Measurements from ENCODE around the gene TELO2.

Gene TELO2

DNA sequence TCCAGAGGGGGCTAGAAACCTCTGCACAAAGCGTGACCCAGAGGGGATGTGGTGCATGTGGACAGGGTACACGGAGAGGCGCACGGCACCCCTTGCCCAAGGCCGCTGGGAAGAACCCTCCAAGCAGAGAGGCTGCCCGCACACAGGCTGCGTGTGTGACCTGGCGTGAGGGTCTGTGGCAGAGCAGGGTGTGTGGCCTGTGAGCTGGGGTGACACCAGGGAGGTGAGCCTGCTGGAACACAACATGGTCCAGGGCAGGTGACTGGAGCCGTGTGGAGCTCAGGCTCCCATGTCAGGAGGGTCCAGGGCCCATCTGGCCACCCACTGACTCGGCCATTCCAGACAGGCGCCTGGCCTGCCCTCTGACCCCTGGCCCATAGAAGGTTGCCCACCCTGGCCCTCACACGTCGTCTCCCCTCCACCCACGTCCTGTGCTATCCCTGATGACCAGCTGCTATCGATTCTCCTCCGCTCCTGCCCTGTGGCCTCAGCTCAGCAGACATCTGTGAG is 25.5 kb downstream of the TELO2 start:
- DNase-seq, result no peak

DNA sequence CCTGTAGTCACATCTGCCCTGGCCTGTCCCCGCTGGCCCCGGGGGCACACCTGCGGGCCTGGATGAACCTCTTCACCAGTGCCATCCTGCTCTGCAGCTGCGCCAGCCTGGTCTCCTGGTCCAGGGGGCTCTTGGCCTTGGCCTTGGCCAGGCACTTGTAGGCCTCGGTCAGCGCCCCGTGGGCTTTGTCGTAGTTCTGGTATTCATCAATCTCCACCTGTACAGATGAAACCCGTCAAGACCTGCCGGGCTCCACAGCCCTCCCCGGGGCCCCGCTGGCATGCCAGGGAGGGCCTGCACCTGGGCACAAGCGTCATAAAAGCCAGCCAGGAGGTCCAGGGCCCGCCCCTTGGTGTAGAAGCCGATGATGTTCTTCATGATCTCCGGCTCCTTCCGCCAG is 26.7 kb downstream of the TELO2 start:
- no peak for DNase-seq

DNA sequence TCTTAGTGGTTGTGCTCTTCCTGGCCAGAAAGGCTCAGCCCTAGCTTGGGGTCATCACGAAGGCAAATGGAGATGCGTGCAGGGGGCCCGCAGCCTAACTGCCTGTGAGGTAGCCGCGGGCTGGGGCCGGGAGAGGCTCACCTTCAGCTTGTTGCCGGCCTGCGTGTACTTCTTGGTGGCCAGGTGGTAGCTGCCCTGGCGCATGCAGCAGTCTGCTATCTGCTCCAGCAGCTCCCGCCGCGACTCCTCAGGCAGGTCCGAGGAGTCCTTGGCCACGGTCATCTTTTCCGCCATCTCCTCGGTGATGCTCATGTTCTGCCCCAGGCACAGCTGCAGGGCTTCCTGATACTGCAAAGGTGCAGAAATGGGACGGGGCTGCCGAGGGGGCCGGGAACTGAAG is 27.3 kb downstream of the TELO2 start:
- no peak for DNase-seq

DNA sequence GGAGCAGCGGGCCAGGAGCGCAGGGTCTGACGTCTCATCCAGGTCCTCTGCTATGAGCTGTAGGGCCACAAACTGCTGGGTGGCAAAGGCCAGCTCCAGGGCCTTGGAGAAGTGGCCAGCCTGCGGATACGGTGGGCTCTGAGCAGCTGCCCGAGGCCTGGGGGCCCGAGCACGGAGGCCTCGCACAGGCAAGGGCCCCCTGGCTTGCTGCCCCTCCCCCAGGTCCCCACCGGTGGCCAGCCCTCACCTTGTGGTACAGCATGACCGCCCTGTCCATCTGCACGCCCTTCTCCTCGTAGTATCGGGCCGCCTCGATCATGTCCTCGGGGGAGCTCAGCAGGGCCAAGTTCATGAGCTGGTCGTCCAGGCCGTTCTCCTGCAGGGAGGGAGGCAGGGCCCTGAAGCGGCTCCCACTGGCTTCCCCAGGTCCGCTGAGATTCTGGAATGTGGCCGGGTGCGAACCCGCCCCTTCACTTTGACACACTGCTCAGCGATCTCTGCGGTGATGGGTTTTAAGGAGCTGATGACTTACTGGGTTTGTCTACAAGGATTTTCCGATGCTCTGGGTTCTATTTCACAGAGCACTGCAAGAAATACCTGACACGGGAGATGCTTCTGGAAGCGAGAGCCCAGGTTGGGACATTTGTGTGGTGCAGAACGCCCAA is 30.6 kb downstream of the TELO2 start:
- no peak for DNase-seq

DNA sequence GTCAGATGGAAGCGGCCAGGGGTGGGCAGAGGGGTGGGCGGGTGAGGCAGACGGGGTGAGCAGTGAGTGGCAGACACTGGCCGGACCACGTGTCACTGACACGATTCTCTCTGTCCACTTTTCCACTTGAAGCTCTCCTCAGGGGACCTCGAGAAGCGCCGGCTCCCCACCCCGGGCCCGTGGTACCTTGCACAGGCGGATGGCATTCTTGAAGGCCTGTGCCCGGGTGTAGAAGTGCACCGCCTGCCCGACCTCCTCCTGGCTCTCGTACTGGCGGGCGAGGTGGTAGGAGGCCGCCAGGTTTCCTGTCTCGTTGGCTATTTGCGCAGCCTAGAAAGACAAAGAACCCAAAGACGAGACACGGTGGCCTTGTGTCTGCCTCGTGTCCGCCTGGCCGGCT is 31.2 kb downstream of the TELO2 start:
- DNase-seq, result no peak

DNA sequence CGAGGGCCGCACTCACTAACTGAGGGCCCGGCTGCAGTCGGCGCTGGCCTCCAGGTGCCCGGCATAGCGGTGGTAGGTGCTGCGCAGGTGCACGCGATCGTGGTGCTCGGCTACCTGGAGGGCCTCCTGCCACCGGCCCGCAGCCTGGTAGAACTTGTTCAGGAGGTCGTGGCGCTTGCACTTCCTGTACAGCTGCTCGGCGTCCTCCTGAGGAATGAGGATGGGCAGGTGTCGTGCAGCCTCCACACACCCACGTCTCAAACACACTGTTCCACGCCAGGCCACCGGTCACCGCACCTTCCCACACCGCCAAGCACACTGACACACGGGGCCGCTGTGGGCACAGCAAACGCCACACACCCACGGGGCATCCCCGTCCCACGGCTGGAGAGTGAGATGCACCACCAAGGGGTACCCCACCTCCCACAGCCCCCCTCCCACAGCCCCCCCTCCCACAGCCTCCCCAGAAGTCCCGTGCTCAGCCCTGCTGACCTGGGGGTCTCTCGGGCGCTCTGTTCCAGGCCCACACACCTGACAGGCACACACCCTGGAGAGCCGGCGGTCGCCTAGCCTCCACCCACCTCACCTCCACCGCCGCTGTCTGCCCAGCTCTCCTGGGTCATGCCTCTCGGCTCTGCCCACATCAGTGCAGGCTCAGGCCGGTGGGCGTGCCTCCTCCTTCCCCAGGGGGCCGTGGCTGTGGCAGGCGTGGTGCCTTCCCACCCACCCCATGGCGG is 32.9 kb downstream of the TELO2 start:
- no peak for DNase-seq

DNA sequence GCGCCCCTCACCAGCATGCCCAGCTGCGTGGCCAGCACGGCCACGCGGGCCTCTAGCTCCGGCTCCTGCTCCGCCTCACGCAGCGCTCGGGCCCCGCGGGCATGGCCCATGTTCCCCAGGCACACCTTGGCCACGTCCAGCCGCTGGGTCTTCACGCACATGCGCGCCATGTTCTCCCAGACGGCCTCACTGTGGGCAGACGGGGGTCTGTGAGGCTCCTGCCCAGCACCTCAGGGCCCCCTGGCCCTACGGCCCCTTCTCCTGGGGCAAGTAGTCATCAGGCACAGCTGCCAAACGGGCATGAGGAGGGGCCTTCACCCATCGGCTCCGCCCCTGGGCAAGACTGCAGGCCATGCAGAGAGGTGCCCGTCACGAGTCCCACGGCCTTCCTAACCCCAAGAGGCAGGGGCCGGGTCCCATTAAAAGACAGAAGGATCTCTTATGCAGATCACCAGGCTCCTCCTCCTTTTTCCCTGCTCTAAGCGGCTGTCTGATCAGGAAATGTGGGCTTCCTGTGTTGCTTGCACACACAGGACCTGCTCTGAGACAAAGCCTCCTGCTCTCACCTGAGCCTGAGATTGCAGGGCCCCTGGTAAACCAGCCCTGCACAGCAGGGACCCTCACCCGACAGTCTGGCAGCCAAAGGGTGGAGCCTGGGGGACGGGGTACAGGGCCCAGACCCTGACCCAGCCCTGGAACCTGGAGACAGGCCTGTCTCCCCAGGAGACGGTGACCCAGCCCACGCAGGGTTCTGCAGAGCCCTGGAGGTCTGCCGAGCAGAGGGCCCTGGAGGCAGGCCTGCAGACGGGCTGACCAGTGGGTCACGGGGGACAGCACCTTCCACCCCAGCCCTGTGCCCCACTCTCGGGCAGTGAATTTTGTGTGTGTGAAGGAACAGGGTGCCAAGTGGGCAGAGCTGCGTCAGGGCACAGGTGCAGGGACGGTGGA is 33.7 kb downstream of the TELO2 start:
- no peak for DNase-seq

DNA sequence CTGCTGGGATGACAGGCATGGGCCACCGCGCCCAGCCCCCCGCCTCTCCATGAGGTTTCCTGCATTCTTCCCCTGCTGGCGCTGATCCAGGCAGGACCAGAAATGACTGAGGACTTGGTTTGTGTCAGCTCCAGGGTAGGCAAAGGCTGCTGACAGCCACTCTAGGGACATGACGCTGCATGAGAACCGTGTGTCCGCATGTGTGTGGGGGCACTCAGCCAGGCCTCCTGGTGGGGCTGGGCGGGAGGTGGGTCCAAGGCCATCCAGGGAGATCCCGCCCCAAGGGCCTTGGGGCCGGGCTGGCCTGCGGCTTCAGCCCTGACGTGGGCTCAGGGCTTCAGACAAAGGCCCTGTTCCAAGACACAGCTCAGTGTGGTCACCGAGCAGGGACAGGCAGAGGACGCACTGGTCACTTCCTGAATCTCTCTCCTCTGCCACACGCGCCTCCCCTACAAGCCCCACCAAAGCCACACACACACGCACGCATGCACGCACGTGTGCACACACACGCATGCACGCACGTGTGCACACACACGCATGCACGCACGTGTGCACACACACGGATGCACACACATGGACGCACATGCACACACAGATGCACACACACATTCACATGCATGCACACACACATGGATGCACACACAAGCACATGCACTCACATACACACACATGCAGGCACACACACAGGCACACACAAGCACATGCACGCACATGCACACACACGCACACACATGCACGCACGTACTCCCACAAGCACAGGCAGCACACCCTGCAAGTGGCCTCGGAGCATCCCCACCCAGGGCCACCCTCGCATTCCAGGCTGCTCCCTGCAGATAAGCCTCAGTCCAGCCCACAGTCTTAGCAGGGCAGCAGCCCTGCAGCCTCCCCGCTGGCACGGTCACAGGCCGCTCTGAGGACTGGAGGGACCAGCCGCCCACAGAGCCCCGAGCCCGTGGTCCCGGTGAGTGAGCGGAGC is 35.0 kb downstream of the TELO2 start:
- DNase-seq, result no peak

DNA sequence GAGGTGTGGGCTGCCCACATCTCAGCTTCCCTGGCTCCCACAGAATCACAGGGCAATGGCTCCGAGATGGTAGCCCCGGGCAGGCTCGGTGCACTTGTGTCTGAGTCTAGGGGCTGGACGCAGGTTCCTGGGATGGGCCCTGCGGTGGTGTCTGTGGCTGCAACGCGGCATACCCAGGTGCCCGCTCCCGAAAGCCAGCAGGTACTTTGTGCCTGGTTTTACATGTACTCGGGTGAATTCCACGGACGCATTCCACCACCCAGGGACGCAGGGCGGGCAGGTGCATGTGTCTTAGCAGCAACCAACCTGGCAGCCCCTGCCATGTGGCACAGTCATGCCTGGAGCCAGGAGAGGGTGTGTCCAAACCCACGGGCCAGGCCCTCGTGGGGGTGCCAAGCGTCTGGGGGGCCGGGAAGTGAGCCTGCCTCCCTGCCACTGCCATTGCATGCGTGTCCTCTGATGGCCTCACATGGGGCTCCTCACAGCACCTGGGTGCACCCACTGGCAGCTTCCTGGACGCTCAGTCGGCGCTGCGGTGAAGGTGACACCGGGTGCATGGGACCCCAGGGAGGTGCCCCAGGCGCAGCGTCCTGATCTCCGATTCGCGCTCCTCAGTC is 35.9 kb downstream of the TELO2 start:
- DNase-seq, result no peak

DNA sequence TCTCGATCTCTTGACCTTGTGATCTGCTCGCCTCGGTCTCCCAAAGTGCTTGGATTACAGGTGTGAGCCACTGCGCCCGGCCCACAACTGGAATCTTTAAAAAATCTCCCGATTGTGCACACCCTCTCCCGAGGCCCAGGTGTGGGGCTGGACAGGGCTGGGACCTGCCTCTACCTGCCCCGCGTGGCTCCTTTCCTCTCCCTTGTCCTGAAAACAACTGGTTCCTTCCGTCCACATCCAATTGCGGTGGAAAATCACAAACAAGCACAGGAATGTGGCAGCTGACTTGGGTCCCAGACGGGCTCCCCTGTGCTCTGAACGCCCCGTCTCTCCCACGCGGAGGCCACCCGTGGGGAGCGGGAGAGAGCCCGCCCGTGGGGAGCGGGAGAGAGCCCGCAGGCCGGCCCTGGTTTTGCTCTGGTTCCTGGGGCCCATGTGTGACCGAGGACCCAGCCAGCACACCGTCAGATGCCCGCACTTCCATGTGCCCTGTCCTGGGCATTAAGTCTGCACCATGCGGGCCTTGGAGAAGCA is 37.3 kb downstream of the TELO2 start:
- no peak for DNase-seq

DNA sequence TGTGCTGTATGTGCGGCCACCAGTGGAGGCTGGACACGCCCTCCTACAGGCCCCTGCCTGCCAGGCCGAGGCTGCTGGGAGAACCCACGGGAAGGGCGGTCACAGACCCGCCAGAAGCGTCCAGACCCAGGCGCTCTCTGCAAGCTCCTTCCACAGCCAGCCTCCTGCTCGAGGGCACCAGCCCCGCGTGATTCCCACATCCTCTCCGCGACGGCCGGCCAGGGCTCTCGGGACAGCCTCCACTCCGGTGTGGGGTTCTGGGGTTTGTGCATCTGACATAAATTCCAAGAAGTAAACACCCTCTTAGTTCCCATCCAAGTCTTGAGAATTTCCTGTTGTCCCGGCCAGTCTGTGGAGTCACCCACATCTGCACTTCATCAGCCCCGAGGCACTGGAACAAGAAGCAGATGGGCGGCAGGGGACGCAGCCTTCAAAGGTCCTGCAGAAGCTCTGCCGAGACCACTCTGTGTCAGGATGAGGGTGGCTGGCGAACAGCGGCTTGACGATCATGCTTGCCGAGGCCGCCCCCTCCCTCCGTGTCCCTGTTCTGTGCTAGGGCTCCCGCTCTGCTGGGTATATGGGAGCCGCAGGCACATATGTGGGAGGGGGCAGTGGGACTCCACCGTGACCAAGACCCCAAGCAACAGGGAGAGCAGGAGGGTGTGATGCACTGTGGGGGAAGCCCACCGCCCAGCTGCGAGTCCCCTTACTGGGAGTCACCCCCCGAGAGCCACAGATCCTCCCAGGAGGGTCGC is 37.9 kb downstream of the TELO2 start:
- DNase-seq, result no peak

DNA sequence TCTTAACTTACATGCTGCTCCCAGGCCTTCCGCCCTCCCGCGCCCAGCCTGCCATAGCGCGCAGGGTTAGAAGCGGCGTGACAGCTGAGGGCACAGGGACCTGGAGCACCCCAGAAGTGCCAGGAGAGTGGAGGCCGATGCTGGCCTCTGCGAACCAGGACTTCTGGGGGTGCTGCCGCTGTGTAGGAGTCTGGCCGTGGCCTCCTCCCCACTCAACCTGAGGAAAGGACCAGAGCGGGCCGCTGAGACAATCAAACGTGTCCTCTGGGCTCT is 38.4 kb downstream of the TELO2 start:
- DNase-seq, result no peak

DNA sequence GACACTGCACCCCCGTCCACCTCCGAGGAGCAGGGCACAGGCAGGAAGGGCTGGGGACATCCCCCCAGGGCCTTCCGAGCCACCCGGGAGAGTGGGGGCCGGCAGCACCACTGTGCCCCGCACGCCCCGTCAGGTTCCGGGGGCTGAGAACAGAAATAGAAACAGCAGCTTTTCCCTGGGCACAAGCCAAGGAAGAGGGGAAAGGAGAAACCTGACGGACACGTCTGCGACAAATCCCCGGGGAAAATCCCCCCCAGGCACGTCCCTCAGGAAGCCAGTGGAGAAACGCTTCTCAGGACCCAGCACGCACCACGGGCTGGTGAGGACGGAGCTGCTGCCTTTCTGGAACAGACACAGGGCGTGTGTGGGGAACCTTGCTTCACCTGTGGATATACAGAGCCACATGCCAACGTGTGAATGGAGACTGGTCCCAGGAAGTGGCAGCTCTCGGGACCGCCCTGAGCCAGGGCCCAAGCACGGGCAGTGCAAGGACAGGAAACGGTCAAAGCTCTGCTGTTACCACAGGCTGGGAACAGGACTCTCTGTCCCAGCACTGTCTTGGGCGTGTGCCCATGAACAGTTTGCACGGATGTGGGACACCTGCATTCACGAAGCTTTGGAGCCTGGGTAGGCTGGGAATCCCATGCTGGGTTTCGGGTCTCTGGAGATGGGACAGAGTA is 39.1 kb downstream of the TELO2 start:
- peak in 1 of 51 donors; percentile 4 for DNase-seq

DNA sequence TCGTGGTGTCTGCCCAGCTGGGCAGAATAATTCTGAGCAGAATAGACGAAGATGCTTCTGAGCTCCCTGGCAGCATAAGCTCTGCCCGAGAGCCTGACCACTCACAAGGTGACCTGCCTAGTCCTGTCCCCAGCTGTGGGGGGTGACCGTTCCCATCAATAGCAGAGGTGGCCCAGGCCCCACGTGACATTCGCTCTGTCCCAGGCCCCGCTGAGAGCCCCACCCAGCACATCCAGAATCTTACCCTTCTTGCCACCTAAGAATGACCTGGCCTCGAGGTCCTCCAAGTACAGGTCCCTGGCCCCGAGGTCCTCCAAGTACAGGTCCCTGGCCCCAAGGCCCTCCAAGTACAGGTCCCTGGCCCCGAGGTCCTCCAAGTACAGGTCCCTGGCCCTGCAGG is 39.6 kb downstream of the TELO2 start:
- DNase-seq, result no peak

DNA sequence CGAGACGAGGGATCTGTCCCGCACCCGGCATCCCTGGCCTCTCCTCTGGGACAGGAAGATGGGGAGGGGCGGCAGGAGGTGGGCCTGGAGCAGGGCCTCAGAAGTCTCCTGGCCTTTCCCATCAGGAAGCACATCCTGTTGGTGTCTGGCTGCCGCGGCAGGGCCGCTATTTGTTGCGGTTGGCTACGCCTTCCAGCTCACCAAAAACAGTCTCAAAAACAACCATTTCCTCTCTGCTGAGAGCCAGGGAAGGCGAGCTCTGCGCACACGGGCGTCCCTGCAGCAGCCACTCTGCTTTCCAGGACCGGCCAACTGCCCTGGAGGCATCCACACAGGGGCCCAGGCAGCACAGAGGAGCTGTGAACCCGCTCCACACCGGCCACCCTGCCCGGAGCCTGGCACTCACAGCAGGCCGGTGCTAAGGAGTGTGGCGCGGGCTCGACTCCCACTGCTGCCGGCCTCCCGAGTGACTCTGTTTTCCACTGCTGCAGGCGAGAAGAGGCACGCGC is 40.3 kb downstream of the TELO2 start, which contains the start of gene TMEM204:
TSS of gene TMEM204 (plus strand) at position 224 of the 509 bp plus-strand sequence. CDS start 610 bp downstream, outside the sequence.
- no peak for DNase-seq

DNA sequence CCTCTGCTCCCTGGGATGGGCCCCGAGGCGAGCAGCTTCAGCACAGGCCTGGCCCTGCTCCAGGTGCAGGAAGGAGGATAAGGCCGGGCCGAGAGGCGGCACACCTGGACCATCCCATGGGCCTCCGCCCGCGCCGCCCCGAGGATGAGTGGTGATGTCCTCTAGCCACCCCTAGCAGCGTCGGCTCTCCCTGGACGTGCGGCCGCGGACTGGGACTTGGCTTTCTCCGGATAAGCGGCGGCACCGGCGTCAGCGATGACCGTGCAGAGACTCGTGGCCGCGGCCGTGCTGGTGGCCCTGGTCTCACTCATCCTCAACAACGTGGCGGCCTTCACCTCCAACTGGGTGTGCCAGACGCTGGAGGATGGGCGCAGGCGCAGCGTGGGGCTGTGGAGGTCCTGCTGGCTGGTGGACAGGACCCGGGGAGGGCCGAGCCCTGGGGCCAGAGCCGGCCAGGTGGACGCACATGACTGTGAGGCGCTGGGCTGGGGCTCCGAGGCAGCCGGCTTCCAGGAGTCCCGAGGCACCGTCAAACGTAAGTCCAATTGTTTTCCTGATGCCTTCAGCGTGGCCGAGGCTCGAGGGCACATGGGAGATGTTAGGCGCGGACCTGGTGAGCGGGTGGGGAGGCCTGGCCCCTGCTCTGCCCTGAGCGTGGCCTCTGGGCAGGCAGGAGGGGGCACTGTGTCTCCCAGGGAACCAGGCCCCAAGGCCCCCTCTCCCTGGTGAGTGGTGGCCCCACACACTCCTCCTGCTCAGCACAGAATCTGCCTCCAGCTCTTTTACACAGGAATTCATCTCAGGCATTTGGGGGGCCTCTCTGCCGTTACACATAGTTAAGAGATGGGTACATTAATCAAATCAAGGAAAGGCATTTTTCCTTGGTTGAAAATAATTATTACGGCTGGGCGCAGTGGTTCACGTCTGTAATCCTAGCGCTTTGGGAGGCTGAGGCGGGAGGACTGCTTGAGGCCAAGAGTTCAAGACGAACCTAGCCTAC is 41.2 kb downstream of the TELO2 start:
- no peak for DNase-seq
